HG03097 (cell line): Measurements from ENCODE around the gene EYA3.

Experiments
- ATAC-seq: cut with Tn5 transposase; IDR thresholded peaks from one replicate; pipeline ENCODE4 v1.9.1; 2021; ENCODE audit not compliant: unreplicated experiment, low FRiP score

EYA3 gene

GRCh38 chr1:27949027-27949426 lies 139.4 kb downstream of the EYA3 start:
- no peak for ATAC-seq

DNA sequence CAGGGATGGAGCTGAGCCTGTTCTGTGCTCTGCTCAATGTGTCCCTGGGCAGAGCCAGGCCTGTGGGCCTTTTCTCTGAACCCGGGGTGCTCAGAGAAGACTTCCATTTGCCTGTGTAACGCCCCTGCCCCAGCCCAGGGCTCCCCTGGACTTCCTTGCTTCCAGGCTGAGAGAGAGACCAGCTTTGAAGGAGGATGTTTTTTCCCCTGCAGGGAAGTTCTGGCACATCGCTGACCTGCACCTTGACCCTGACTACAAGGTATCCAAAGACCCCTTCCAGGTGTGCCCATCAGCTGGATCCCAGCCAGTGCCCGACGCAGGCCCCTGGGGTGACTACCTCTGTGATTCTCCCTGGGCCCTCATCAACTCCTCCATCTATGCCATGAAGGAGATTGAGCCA lies 143.4 kb downstream of the EYA3 start:
- no peak for ATAC-seq

- no peak for ATAC-seq
These were observed 146.5 kb downstream of the EYA3 start for GRCh38 chr1:27941671-27942540.

DNA sequence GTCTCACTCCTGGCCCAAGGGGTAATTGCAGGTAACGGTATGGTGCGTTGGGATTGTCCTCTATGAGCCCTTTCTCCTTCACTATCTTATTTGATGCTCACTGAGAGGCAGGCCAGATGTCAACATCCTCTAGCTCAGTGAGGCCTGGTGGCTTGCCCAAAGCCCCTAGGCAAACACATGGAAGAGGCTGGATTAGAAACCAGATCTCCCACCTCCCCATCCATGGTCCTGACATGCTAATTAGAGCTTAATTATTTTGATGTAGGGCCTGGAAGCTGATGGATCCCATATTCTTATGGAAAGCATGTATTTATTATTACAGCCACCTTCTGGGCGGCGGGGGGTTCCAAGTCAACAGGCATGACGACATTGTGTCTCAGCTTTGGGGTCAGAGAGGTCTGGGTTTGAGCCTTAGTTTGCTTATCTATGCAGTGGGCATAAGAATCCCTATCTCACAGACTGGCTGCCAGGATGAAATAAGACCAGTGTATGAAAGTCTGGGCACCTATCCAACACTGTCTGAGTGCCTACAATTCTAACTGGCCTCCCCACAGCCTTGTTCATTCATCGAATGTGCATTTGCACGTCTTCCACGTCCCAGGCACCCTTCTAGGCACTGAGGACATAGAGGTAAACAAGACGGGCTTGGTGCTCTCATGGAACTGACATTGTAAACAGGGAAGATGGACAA lies 147.4 kb downstream of the EYA3 start:
- no peak for ATAC-seq

DNA sequence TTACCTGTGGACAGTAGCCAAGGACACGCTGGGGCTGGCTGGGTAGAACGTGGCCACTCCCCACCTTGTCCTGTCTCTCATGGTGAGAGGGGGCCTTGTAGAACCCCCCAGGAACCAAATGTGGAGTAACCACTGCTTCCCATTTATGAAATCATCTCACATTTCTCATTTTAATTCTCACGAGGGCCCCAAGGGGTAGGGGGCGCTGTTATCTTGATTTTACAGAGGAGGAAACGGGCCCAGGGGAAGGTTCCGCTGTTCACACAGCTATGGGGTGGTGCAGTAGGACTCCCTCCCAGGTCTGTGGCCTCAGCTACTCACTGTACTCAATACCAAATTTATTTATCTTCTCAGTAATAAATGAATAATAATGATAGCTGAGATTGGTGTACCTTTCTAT lies 148.1 kb downstream of the EYA3 start:
- no peak for ATAC-seq

- no peak for ATAC-seq
These were observed 149.9 kb downstream of the EYA3 start for GRCh38 chr1:27938488-27938887.

DNA sequence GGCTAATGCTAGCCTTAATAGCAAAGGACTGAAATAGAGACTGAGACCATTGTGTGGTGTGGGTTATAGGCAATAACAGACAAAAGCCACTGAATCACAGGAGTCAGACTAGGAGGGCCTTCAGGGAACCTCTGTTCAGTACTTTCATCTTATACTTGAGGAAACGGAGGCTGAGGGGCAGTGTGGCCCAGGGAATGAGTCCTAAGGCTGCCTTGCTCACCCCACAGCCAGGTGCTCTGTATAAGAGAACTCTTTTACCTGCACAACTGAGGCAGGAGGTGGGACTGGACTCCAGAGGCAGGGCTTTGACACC lies 150.9 kb downstream of the EYA3 start:
- no peak for ATAC-seq

GRCh38 chr1:27936370-27936769 lies 152.0 kb downstream of the EYA3 start:
- ATAC-seq = no peak

- no peak for ATAC-seq
These were observed 152.7 kb downstream of the EYA3 start for GRCh38 chr1:27935721-27936120.

DNA sequence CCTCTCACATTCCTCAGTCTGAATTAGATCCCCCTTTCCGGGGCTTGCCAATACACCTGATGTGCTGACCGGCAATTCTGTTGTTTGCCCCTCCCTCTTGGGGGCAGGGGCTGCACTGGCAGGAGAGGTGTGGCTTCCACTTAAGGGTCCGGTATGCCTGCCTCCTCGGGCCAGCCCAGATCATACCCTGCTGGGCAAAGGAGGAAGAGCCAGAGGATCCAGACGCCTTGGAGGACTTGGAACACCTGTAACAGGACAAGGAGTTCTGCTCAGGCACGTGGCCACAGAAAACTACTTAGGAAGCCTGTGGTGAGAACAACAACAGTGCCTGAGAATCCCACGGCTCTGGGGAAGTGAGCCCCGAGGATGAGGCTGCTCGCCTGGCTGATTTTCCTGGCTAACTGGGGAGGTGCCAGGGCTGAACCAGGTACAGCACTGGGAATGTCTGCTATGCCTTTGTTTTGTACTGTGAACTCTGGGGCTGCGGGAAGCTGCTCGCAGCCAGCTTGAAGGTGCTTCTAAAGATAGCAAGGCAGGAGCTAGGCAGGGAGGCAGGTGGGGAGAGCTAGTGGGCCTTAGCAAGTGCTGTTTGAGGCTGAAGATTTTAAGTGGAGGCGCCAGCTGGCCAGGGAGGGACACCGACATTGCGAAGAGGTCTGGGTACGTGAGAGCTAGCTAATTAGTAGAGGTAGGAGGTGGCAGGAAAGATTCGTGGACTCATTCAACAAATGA lies 153.4 kb downstream of the EYA3 start, which contains the start of gene SMPDL3B:
Gene SMPDL3B, plus strand, starts transcription at position 183 of the 732 bp plus-strand sequence. Its CDS starts 184 bp downstream, at position 367.
- ATAC-seq = no peak

GRCh38 chr1:27931759-27932158 lies 156.7 kb downstream of the EYA3 start:
- no peak for ATAC-seq

GRCh38 chr1:27931184-27931583 lies 157.2 kb downstream of the EYA3 start:
- no peak for ATAC-seq

- ATAC-seq = no peak
These were observed 160.0 kb downstream of the EYA3 start for GRCh38 chr1:27928216-27928954.

DNA sequence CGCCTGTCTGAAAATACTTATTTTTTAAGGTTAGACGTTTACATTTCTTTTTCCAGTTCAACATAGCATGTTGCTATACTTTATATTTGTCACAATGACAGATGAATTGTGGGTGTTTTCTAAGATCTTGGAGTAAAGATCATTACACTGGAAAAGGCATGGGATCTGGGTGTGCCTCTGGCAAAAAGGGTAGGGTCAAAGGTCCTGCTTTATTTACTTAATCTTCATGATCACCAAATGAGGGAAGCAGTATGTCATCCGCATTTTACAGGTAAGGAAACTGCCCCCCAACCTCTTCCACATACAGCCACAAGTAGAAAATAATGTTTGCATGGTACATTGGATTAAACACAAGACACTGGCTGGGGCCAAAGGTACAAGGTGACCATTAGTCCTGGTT lies 166.1 kb downstream of the EYA3 start:
- ATAC-seq = no peak
